NCI-H226 (cell line): Measurements from ENCODE around the gene ACSF2.
"Not testable (repeated sequence)": the region's sequence is repeated elsewhere in the genome, so short reads cannot be mapped to it uniquely, and the experiment has no call there.

Source experiments
- DNase-seq: peaks from one replicate; pipeline ENCODE4 v3.0.0-alpha.2; 2015

Gene ACSF2, protein sequence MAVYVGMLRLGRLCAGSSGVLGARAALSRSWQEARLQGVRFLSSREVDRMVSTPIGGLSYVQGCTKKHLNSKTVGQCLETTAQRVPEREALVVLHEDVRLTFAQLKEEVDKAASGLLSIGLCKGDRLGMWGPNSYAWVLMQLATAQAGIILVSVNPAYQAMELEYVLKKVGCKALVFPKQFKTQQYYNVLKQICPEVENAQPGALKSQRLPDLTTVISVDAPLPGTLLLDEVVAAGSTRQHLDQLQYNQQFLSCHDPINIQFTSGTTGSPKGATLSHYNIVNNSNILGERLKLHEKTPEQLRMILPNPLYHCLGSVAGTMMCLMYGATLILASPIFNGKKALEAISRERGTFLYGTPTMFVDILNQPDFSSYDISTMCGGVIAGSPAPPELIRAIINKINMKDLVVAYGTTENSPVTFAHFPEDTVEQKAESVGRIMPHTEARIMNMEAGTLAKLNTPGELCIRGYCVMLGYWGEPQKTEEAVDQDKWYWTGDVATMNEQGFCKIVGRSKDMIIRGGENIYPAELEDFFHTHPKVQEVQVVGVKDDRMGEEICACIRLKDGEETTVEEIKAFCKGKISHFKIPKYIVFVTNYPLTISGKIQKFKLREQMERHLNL

DNA sequence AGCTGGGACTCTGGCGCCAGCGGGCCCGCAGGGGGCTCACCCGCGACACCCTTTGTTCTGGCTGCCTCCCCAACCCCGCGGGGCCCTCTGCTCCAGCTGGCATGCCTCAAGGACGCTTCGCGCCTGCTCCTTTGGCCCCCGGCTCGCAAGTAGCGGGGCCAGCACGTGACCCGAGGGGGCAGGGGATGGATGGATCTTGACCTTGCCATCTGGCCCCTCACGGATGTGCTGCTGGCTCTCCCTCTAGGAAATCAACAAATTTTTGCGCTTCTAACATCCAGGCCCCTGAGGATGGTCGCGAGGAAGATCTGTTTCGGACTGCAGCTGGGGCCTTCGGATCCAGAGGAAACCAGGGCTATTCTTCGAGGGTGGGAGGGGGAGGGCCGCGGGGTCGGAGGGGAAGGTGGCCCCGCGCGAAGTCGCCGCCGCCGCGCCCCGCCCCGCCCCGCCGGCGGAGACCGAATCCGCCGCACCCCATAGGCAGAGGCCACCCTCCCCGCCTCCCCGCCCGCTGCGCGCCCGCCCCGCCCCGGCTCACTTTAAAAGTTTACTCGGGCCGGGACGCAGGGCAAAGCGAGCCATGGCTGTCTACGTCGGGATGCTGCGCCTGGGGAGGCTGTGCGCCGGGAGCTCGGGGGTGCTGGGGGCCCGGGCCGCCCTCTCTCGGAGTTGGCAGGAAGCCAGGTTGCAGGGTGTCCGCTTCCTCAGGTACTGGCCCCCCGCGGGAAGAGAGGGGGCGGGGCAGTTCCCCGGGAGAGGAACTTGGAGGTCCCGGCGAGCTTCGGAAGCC lies at the start of gene ACSF2:
TSS of gene ACSF2 (plus strand) at position 537 of the 790 bp plus-strand sequence. CDS start at position 581, 44 bp downstream.
- peak; percentile 29 for DNase-seq

DNA sequence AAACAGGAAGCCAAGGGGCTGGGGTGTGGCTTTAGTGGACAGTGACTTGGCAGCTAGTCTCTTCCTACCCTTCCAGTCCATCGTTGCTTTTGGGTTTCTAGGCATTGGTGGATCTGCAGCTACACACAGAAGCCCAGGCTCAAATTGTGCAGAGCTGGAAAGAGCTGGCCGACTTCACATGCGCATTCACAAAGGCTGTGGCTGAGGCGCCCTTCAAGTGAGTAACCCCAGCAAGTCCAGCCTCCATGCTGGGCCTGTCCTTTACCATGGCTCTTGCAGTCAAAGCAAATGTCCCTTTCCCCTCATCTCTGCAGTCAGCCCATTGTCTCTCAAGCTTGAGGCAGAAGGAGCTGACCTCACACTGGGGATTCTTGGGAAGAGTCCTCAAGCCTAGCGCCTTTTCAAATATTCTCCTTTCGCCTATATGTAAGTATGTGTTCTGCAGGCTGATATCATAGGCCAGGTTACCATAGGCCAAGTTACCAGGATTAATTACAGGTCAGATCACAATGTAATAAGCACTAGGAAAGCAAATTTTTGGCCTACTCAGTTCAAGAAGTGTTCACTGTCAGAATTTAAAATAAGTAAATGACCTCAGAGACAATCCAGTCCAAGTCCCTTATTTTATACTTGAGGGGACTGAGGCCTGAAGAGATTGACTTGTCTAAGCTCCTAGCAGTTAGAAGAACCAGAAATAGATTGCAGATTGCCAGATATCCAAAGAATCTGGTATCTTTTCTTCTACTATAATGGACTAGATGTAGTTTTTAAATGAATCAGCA lies 46.5 kb upstream of the ACSF2 start:
- DNase-seq: no peak

DNA sequence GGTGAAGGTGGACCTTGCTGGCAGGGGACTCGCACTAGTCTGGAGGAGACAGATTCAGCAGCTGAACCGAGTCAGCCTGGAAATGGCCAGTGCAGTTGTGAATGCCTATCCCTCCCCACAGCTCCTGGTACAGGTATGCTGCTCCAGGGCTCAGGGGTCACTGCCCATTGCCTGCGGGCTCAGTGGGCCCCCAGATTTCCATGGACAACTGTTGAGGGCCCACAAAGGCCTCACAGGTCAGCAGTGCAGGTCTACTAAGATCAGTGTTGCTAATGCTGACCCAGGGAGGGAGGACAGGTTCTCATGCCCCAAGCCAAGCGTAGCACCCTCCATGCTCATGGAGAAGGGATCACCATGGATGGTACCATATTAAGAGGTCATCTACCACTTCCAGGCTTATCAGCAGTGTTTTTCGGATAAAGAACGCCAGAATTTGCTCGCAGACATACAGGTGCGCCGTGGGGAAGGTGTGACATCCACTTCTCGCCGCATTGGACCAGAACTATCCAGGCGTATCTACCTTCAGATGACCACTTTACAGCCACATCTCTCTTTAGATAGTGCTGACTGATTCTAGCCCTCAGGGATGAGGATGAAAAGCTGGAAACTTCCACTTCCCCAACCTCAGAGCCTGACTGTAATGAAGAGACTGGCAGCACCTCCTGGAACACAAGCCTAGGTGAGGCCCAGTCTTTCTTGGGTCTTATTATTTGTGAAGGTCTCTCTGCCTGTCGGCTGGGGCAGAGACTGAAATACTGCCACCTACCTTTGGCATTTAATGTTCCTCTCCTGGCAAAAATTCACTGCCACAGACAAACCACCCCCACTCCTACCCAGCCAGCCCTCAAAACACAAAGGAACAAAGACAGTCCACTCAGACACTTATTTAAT lies 45.4 kb upstream of the ACSF2 start:
- DNase-seq: no peak

DNA sequence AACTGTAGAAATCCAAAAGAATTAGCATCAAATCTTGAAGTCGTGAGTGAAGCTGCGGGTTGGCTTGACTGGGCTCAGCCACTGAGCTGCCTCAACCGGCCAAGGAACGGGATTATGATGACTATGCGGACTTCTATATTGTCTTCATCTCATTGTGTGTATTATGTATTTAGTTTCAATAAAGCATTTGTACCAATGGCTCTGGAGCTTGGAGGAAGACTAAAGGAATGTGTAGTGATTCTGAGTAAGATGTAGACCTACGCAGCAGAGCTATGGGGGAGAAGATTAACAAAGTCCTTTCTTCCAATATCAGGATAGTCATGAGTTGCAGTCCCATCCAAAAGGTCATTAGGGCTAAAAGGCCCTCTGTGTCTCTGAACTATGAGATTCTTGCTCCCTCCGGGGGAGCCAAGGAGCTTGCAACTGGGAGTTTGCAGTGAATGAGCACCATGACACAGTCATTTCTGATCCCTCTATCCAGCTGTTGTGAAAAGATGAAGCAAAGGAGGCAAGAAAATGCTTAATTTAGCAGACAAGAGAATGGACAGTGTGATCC lies 44.7 kb upstream of the ACSF2 start:
- DNase-seq: no peak

DNA sequence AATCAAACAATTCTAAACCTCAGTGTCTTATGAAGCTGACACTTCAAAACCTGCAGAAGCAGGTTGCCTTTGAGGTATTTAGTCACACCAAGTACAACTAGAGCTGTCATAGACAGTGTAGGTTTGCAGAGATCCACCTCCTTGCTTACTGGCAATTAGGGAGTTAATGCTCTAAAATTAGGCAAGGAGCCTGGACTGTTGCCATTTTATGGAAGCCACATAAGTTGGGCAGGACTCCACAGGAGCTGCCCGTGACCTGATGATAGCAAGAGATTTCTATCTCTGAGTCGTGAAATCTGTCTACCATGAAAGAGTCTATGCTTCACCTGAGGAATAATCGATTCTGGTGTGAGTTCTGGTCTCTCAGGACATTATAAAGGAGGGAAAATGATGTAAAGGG lies 44.1 kb upstream of the ACSF2 start:
- no peak for DNase-seq

DNA sequence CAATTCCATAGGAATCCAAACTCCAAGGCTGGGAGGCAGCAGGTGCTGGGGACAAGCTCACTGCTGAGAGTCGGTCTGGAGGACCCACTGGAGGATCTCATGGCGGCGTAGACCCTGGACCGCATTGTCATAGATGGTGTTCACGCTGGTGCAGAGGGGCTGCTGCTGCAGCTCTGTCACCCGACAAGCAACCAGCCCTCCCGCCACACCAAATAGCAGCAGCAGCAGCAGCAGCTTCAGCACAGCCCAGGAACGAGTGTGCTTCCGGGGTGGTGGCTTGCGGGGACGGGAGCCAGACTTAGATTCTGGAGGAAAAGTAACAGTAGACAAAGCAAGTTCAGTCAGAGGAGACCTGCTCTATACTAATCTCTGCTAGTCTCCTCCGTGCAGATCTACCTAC lies 43.1 kb upstream of the ACSF2 start:
- DNase-seq: no peak

DNA sequence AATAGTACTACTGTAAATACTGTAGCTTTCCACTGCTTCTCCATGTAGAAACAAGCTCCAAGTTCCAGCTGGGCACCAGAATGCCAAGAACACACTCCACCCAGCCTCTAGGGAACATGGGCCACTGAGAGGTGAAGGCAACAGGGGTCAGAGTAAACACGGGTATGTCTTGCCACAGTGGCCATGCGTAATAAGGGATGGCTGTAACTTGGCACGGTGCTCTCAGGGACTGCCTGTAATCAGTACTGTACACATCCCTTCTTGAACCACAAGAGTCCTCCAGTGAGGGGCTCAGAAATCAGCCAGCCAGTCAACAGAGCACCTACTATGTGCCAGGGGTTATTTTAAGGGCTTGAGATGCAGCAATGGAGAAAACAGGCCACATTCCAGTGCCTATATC lies 39.5 kb upstream of the ACSF2 start:
- DNase-seq: no peak

DNA sequence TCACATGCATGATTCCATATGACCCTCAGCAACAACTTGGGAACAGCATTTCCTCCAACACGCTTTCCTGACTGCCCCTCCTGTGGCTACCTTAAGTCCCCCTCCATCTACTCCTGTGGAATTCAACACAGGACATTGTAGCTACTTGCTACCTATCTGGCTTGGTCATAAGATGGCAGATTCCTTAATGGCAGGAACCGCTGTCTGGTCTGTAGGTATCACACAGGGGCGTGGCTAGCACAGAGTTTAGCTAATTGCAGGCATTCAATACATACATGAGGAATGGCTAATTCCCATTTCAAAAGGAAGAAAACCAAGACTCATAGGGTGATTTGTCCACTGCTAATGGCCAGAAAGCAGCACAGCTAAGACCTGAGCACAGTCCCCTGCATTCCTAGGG lies 37.3 kb upstream of the ACSF2 start:
- no peak for DNase-seq

DNA sequence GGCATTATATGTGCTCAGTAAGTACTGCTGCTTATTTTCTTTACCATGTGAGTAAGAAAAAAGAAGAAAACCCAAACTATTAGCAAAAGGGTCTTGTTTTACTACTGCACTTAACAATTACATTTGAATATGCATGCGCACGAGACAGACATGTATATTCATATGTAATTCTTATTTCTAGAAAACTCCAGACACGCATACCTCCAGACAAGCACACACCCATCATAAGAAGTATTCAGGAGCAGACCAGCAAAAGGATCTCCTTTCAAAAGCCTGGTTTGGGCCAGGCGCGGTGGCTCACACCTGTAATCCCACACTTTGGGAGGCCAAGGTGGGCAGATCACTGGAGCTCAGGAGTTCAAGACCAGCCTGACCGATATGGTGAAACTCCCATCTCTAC lies 36.5 kb upstream of the ACSF2 start:
- DNase-seq: no peak

DNA sequence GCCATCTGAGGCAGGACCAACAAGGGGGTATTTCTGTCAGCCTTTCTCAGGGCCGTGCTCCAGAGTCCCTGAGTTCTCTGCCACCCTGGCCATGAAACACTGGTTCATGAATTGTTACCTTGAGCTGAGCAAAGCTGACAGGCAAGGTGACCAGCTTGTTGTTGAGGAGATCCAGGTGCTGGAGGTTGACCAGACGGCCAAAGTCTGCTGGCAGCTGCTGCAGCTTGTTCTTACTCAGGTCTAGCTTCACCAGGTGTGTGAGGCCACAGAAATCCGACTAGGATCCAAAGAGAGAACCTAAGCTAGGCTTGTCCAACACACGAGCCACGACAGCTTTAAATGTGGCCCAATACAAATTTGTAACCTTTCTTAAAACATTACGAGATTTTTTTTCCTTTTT lies 33.4 kb upstream of the ACSF2 start:
- DNase-seq: no peak

DNA sequence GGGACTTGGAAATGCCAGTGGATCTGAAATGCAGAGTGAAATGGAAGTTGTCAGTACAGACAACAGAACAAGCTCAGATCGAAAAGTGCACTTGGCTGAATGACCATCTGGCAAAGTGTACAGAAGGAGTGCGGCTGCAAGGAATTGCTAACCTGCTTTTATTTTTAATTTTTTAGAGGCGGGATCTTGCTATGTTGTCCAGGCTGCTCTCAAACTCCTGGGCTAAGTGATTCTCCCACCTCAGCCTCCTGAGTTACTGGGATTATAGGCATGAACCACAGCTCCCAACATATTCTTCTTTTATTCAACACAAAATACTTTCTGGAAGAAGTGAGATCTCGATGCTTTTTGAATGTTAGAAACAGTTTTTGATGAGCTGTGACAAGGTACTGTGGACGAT lies 32.3 kb upstream of the ACSF2 start:
- DNase-seq: no peak

DNA sequence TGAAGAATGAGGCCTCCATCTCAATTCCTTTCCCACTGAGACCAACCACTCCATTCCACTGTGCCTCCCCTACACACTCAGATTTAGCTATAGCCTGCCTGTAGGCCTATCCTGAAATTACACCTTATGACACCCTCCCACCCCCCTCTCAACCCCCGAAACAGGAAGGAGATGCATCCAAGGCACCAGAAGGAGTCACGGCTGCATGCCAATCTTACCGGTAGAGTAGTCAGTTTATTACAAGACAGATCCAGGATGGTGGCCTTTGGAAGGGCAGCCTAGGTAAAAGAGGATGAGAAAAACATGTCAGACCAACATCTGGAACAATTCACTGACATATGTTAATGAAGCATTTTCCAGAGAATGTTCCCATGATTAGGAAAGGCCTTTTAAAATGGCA lies 31.3 kb upstream of the ACSF2 start:
- no peak for DNase-seq

DNA sequence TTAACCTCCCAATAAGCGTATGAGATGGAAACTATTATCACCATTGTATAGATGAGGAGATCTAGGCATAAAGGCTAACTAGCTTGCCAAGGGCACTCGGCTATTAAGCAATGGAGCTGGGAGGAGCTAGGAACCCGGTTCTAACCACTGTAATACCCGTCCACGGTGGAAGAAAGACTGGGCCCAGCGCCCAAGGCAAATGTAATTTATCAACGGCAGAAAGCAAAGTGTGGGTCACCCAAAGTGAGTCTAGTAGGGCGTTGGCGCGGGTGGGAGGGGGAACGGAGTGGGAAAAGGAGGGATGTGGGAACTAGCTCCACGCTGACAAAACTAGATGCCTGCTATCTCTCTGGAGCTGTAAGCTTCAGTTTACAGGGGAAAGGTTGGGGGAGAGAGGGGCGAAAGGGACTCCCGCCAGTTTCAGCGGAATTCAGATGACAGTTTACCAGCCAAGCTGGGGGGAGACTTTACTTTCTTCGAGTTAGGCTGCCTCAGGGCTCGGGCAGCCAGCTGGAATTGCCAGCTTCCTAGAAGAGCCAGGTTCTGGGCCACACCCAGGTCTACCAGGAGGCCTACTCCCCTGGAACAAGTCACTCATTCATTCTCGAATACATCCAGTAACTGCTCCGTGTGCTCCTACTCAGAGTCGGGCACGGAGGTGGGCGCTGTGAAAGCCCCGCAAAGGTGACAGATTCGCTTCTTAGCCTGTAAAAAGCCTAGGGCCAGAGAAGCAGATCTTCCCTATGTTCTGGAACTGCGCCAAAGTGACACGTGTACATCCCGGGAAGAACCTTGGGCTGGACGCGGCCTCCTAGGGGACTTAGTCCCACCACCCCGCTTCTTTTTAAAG lies 29.5 kb upstream of the ACSF2 start:
- DNase-seq: peak; percentile 70

DNA sequence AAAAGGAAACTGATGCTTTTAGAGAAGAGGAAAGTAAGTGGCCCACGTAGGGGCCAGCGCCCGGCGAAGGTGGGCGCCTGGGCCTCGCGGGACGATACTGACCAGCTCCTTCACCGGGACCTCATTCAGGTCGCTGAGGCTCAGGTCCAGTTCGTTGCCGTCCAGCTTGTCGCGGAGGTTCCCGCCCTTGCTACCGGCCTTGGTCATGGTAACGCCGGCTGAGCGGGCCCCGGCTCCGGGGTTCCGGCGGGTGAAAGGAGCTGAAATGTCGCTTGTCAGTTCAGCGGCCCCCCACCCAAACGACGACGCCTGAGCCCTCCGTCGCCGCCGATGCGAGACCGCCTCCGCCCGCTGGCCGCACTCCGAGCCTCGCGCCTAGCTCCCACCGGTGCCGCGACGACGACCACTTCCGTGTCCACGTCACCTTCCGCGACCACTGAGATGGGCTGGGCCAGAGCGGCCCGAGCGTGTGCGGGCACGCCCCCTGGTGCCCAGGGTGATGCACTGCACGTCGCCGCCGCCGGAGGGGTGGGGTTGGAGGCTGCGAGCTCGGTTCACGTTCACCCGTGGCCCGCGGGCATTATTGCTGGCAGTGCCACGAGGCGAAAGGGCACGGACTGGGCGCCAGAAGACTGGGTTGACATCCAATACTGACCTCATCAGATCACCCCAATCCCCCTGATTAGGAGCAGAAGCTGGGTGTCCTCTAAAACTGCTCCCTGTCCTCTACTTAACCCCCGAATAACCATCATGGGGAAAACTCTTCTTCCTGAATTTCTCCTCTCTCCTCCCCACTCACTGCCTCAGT lies 28.7 kb upstream of the ACSF2 start, which contains the start of gene LRRC59:
TSS of gene LRRC59 (minus strand) at position 413 of the 808 bp plus-strand sequence. CDS start at position 207, 206 bp downstream.
- DNase-seq: peak; percentile 68

DNA sequence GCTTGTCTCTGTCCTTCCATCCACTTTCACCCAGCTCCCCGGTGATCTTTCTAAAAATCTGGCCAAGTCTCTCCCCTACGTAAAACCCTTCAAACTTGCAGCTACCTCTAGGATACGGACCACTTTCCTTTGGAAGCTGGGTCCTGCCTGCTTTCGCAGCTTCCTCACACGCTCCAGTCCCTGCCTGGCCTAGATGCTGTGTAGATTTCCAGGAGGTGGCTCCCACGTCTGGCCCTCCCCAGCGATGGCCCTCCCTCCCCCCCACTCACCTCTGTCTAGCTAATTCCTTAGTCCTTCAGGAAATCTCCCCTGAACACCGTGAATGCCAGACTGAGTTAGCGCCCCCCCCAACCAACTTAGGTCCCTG lies 28.1 kb upstream of the ACSF2 start:
- no peak for DNase-seq

DNA sequence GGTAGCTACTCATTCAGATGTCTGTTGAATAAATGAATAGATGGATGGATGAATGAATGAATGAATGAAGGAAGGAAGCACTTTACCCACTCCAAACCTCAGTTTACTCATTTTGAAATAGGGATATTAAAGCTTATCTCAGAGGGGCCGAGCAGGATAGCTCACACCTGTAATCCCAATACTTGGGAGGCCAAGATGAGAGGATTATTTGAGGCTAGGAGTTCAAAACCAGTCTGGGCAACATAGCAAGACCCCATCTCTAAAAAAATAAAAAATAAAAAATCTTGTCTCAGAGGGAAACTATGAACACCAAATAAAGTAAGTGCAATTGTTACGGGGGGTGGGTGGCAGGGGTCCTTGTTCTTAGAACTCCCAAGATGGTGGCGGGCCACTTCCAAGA lies 27.3 kb upstream of the ACSF2 start:
- DNase-seq: not testable (repeated sequence)

DNA sequence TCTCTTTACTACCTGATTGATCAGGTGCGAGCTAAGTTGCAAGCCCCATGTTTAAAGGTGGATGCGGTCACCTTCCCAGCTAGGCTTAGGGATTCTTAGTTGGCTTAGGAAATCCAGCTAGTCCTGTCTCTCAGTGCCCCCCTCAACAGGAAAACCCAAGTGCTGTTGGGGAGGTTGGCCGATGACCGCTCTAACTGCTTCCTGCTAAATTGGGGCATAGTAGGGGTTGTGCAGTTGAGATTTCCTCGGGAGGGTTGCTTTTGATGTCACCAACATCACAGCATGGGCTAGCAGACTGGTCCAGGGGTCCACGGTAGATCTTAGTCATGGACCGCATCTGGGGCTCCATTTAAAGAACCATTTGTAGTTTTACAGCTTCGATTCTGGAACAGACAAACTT lies 26.4 kb upstream of the ACSF2 start:
- not testable (repeated sequence) for DNase-seq

DNA sequence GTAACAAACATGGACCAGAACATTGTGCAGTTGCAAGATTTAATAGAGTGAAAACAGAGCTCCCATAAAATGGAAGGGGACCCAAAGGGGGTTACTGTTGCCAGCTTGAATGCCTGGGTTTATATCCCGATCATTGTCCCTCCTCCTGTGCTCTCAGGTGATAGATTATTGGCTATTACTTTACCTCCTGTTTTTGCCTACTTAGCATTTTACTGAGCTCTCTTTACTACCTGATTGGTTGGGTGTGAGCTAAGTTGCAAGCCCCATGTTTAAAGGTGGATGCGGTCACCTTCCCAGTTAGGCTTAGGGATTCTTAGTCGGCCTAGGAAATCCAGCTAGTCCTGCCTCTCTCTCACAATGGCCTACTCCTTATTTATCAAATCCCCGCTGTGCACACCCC lies 20.7 kb upstream of the ACSF2 start:
- DNase-seq: not testable (repeated sequence)

DNA sequence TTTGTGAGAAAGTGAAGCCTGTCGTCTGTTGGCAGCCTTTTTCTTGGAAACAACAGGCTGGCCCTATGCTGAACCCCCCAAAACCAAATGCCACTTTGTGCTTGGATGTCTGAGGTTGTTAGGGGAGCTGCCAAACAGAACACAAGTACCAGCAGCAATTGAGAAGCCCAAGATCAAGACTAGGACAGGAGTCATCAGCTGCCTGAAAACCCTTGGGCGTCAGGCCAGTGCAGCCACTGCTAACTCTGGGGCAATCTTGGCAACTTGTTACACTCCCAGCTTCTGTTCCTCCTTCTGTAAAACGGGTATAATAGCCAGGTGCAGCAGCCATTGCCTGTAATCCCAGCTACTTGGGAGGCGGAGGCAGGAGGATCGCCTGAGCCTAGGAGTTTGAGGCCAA lies 19.4 kb upstream of the ACSF2 start:
- DNase-seq: no peak

DNA sequence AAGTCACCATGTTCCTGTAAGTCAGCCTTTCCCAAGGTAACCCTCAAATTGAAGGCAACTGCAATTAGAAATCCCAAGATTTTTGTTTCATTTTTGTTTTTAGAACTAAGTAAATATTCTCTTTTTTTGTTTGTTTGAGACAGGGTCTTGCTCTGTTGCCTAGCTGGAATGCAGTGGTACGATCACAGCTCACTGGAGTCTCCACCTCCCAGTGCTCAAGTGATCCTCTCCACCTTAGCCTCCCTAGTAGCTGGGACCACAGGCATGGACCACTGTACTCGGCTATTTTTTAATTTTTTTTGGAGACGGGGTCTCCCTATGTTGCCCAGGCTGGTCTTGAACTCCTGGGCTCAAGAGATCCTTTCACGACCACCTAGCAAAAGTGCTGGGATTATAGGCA lies 18.1 kb upstream of the ACSF2 start:
- no peak for DNase-seq
